GM19043 (cell line): ENCODE measurements around the gene ADGRG6.
"Not testable (repeated sequence)": the region's sequence is repeated elsewhere in the genome, so short reads cannot be mapped to it uniquely, and the experiment has no call there.

ENCODE experiments used
- ATAC-seq: cut with Tn5 transposase; IDR thresholded peaks from one replicate; pipeline ENCODE4 v1.9.1; 2021; ENCODE audit warnings: low read depth; ENCODE audit not compliant: unreplicated experiment

The ADGRG6 gene

DNA sequence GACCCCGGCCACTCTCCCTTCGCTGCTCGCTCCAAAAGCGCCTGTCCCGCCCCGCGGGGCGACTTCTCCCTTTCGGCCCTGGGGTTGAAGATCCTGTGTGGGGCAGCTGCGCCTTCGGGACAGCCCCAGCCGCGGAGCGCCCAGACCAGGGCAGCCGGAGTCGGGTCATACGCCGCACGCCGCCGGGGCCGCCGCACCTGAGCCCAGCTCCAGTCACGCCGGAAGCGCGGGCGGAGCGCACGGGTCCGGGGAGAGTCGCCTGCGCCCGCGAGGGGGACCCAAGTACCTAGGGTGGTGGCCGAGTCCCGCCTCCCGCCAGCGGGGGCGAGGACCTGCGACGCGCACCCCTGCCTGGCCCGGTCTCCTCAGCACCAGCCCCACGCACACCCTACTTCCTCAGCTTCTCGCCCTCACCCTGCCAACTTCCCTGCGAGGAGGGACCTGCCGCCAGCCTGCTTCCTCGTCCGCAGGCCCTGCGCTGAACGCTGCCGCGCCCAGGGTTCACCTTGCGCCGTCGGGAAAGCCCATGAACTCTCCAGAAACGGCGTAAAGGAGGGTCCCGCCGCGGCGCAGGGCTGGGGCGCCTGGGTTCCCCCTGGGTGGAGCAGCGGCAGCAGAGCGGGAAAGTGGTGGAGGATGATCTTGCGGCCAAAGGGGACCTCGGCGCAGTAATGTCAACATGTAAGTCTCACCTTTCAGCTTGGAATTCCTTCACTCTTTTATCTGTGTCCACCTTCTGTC is at the start of gene ADGRG6:
TSS of gene ADGRG6 (plus strand) at position 357 of the 741 bp plus-strand sequence. CDS start at position 680, 323 bp downstream.
- peak; percentile 84 for ATAC-seq

DNA sequence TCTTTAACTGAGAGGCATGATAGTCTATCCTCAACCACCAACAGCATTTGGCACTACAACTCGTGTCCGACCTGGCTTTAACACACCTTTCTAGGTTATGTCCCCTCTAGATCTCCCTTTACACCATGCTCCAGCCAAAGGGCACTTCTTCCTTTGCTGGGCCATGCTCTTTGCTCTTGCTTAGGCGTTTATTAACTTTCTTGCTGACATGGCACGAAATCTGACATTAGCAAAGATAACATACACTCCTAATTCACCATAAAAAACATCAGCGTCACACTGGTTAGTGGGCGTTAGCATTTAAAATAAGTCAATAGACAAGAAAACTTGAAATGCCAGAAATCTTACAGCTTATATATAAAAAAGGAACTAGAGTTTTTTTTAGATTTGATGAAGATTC is 47.3 kb upstream of the ADGRG6 start:
- ATAC-seq: no peak

DNA sequence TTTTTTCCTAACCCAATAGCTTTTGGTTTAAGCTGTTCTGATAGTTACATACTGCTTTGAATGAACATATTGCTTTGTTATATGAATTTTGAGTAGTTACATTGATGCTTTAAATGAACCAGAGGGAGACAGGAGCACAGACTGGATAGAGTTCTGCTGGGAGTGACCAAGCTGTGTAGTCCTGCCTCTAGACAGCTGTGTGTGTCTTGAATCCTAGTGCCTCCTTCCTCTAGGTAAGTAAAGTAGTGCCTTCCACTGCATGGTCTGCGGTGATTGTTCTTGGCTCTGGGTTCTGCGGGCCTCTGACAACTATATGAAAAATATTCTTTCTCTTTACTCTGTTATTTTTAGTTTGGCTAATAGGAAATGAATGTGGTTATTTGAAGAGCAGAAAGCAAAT is 46.0 kb upstream of the ADGRG6 start:
- ATAC-seq: no peak

DNA sequence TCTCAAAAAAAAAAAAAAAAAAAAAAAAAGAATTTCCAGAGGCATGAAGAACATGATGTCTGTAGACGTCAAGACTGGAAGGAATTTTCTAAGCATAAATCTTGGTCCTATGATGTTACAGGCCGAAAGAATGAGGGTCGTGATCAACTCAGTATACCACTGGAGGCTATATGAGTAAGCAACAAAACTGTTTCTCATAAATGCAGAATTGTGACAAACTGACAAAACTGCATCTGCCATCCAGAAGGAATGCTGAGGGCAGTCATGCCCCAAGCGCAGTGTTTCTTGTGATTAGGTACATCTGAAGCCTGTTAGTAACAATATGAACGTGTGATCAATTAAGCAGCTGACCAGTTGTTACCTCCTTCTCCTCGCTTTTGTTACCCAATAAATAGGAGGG is 43.5 kb upstream of the ADGRG6 start:
- ATAC-seq: no peak

DNA sequence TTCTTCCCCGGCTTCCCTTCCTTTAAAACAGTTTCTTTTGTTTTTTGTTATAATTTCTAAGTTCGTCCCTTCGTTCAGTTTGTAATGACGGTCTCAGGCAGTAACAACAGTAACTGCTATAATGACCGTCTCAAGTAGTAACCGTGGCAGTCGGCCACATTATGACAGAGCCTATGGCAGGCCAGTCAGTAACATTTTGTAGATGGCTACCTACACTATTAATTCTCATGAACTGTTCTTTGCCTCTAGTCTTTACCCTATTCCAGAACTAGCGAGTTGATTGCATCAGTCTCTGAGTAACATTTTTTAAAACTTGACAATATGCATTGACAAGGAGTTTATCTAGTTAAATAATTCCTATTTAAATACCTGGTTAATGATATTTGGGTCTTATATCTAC is 43.0 kb upstream of the ADGRG6 start:
- ATAC-seq: no peak

DNA sequence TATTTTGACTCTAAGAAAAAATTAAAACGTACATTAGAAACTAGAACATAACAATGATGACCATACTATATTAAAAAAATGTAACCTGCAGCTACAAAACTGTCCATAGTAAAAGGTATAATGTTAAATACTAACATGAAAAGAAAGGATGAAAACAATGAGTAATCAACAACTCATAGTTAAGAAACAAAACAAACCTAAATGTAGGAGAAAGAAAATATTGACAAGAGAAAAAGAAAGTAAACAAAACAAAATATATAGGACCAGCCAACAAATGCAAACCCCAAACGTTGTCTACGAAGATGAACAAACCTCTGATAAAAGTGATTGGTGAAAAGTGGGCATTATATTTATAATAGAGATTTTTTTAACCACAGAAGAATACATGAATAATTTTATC is 41.1 kb upstream of the ADGRG6 start:
- no peak for ATAC-seq

DNA sequence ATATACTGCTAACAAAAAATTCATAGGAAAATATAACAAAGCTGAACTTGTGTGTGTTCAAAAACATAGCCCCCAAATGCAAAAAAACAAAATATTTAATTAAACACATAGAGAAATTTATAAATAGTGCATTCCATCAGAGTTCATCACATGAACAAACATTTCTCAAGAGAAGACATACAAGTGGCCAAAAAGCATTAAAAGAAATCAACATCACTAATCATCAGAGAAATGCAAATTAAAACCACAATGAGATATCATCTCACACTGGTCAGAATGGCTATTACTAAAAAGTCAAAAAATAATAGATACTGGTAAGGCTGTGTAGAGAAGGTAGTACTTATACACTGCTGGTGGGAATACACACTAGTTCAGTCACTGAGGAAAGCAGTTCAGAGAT is 39.6 kb upstream of the ADGRG6 start:
- no peak for ATAC-seq

DNA sequence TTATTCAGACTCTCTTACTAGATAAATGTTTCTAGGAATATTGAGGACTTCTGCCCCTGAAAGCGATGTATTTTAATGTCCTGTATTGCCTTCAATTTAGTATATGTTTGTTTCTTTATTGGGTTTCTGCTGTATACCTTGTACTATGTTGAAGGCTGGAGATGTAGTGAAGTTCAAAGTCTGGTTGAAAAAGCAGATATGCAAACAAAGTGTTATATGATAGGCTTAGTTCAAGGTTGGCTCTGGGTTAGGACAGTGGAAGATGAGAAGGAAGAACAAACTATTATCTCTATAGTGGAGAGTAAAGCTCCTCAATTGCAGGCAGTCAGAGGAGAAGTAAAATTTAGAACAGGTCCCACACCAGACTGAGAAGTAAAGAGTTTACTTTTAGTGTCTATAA is 36.3 kb upstream of the ADGRG6 start:
- no peak for ATAC-seq

DNA sequence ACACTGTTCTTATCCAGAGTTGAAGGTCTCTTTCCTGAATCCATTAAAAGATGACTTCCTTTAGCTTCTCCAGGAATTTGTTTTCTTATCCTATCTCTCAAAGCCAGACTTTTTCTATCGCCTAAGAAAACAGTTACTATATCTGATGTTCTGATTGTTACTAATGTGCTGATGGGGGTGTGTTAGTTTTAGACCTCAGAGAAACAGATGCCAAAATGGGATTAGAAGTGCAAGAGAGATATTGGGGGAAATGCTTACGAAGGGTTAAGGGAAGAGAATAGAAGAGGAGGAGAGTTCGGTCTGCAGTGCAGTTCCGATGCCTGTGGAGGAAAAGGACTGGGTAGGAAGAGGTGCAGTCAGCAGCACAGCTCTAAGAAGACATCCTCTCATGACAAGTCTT is 35.7 kb upstream of the ADGRG6 start:
- no peak for ATAC-seq

DNA sequence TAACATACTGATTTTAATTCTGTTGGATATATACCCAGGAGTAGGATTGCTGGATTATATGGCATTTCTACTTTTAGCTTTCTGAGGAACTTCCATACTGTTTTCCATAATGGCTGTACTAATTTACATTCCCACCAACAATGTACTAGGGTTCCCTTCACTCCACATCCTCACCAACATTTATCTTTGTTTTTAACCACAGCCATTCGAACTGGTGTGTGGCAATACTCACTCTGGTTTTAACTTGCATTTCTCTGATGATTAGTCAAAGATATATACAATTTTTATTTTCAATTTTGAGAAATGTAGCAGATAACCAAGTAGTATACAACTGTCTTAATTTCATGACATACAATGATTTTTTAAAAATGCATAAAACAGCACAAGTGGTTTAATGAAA is 30.3 kb upstream of the ADGRG6 start:
- ATAC-seq: no peak

DNA sequence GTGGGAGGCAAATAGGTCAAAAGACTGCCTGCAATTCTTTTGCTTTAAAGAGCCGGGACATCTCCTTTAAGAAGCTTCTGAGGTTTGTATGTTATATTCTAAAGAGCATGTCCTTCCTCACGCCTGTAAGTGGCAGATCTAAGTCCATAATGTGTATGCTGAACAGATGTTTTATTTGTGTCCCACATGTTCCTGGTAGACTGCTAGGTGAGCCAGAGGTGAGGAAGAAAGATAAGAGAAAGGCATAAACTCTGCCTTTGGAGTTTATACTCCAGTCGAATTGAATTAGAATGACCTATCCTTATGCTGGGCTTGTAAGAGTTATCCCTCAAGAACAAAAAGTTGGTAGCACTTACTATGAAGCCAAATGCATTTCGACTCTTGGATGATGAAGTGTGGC is 27.2 kb upstream of the ADGRG6 start:
- no peak for ATAC-seq

DNA sequence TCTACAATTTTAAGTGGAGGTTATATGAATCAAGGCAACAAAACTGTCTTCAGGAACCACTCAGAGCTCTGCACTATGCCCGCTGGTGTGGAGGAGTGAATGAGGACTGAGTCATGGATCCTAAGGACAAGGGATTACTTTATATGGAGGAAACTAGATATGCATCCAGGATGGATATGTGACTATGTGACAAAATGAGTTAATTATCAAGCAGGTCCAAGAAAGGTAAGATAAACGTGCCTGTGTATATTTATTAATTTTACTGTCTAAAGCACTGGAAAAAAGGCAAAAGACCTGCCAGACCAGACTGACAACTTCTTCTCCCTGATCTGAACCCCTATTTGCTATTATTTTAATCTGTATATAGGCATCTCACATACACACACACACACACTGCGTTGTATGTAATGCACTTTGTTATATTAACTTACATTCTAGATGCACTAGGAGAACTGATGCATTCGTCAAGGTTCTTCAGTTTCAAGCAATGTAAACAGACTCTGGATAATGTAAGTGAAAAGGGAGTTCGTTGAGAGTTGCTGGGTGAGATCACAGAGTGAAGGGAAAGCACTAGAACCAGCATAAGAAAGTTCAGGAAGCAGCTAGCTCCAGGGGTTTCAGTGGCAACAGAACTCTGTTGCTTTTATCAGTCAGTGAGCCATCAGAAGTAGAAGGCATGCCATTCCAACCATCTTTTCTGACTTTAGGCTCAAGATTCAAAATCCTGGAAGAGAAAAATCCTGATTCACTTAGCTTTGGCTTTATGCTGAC is 26.4 kb upstream of the ADGRG6 start:
- no peak for ATAC-seq

DNA sequence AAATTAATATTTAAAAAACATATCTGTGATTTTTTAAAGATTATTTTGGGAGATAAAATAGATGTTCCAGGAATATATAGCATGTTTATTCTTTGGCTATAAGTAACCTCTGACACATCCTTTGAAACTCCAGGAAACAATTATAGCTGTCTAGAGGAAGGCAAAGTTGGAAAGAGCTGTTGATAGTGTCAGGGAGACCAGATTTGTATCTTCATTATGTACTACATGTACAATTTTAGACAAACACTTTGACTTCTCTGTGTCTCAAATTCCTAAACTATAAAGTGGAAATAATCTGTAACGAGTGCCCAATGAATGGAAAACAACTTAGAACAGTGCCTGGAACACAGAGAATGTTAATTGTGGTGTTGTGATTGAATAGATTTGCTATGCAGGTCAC is 25.6 kb upstream of the ADGRG6 start:
- ATAC-seq: no peak

DNA sequence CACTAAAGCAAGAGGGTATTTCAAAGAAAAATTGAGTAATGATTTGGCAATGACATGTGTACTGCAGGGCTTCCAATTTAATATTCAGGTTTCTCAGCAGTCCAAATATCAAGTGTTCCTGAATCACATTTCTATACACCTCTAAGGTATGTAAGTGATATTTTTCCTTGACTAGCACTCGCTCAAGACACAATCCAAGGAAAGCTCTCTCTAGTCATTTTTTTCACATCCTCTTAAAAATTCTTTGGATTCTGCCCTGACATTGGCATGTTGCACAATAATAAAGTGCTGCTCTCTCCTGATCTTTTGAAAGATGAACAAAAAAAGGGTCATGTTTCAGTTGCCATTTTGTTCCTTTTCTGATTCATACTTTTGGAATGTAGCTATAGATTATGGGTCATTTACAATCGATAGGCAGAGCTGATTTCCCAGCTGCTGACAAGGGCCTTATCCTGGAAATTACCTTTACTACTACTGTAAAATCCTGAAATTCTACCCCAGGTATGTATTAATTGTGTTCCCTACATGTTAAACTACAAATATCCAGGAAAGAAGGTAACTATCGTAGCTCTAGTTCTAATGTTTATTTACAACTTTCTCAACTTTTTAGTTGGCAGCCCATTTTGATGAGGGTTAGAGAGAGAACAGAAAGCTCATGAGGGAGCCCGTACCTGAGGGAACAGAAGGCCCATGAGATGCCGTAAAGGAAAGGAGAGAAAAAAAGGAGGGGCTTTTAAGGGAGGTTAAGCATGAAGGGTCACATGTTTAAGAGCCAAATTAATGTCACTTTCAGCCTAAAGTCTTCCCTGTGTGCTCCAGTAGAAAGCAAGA is 22.2 kb upstream of the ADGRG6 start:
- no peak for ATAC-seq

DNA sequence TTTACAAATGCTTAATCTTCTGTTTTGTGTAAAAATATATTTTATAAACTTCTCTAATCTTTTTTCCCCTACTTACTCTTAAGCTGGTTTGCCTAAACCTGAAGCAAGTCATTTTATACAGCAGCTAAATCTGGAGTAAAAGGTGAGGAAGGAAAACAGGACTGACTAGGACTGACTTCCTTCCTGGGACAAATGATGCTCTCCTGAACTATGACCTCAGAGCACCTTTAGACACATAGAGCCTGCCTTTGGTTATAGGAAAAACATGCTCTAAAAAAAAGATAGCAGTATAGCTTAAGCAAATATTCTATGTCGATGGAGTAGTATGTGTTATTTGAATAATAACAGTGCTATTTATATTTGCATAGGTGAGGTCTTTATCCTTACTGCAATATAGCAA is 21.5 kb upstream of the ADGRG6 start:
- ATAC-seq: no peak

DNA sequence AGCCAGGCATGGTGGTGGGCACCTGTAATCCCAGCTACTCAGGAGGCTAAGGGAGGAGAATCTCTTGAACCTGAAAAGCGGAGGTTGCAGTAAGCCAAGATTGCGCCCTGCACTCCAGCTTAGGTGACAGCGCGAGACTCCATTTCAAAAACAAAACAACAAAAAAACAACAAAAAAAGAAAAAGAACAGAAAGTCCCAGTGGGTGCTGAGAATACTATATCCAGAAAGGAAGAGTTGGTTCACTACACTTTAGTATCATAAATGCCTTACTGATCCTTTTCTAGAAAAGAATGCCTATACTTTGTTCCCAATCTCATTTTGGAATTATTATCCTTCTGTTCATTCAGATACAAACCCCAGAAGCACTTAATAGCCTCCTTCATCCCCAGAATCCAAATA is 20.9 kb upstream of the ADGRG6 start:
- no peak for ATAC-seq

DNA sequence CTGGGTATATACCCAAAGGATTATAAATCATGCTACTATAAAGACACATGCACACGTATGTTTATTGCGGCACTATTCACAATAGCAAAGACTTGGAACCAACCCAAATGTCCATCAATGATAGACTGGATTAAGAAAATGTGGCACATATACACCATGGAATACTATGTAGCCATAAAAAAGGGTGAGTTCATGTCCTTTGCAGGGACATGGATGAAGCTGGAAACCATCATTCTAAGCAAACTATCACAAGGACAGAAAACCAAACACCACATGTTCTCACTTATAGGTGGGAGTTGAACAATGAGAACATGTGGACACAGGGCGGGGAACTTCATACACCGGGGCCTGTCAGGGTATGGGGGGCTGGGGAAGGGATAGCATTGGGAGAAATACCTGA is 18.7 kb upstream of the ADGRG6 start:
- ATAC-seq: not testable (repeated sequence)

DNA sequence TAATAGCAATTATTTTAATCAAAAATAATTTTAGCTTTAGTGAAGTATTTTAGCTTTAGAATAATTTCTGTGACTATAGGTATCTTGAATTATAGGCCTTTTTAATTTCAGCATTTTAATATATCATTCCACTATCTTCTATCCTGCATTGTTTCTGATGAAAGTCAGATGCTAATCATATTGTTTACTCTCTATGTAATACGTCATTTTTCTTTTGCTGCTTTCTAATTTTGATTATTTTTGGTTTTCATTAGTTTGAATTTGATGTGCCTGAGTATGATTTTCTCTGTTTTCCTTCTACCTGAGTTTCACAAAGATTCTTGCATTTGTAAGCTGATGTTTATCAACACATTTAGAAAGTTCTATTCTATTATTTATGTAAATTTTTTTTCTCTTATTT is 17.4 kb upstream of the ADGRG6 start:
- ATAC-seq: no peak

DNA sequence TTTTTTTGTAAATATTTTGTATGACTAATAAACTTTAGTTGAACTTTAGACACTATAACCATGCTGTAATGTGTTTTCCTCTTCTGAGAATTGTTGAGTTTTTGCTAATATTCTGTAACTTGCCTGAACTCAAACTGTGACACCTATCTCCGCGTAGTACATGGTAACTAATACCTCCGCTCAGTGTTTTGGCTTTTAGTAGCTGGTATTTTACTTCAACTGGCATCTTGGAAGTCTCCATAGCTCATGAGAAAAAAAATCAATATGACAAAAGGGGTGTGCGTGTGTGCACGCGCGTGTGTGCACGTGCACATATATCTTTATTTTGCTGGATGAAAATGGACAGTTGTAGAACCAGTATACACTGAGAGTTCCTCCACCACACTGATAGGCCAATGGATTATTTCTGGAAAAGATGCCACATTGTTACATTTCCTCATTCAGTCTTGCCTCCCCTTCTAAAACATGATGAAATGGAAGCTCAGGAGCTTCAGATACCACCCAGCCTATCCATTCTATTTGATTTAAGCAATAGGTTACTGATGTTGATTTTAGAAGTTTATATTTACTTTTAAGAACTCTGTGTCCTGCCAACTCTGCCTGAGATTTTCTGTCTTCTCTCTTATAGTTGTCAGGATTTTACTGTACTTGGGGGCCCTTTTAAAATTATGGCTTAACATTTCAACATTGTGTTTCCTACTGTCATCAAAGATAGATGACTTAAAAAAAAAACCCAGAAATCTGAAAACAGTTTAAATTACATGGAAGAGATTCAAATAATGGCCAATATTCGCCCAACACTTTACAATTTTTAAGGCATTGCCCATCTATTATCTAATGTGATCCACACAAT is 16.3 kb upstream of the ADGRG6 start:
- no peak for ATAC-seq

DNA sequence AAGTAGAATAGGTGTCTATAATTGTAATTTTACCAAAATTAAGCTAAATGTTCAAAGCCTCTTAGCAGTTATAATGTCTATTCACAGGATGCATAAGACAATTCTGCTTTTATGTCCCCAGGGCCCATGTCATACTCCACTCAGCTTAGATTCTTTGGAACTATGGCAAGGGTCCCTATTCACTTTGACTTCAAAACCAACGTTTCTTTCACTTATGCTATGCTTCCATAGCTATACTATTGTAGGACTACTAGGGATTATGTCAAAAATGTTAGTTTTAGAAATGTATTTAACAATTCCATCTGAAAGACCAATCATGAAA is 15.8 kb upstream of the ADGRG6 start:
- no peak for ATAC-seq

DNA sequence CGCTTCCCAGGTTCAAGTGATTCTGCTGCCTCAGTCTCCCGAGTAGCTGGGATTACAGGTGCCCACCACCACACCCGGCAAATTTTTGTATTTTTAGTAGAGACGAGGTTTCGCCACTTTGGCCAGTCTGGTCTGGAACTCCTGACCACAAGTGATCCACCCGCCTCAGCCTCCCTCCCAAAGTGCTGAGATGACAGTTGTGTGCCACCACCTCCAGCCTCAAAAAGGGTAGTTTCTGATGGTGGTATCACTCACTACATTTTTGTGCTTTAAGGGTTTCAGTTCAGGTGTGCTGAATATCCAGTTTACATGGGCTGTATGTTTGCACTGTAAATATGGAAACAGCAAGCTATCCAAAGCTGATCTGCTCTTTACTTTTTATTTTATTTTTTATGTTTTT is 12.1 kb upstream of the ADGRG6 start:
- ATAC-seq: no peak
